ENCODE results near the gene MACROD2.

MACROD2 gene

DNA sequence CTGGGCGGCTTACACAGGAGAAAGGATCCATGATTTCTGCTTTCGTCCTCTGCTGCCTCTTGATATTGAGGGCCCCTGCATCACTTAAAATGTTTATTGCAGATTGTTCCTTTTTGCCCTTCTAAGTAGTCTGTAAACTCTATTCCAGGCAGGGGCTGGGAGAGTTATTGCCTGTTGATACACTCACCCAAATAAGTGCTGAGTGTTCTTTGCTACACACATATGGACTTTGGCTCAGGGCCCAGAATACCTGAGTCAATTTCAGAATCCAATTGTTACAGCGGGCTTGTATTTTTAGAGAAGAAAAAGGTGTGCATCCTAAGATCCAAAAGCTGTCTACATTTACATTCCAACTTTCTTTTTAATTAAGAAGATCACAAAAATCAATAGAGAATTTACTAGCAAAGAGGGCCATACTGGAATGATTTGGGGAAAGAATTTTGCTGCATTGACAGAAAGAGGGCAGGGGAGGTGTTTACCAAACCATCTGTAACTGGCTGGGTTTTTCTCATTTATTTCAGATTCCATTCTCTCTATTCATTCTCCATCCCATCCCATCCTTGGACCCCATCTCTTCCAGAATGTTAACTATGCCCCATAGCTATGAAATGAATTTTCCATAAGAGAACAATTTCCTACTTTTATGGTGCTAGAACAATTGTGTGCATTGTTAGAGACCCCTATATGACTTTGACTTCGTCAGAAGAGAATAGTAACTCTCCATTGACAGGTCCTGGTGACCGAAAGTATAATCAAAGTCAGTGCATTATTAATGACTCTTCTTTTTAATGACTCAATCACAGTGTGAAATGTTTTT is 1302.0 kb downstream of the MACROD2 start:
- no peak overlapping the region for H3K4me3 ChIP-seq (ENCODE audit: low read depth, low read length)
- in situ Hi-C loops (cut with HindIII; ENCODE audit: low sequenced_read_pairs), result no loop called here
- no peak for DNase-seq (ENCODE audit: low read depth)
- TF ChIP-seq, protein P1, sequence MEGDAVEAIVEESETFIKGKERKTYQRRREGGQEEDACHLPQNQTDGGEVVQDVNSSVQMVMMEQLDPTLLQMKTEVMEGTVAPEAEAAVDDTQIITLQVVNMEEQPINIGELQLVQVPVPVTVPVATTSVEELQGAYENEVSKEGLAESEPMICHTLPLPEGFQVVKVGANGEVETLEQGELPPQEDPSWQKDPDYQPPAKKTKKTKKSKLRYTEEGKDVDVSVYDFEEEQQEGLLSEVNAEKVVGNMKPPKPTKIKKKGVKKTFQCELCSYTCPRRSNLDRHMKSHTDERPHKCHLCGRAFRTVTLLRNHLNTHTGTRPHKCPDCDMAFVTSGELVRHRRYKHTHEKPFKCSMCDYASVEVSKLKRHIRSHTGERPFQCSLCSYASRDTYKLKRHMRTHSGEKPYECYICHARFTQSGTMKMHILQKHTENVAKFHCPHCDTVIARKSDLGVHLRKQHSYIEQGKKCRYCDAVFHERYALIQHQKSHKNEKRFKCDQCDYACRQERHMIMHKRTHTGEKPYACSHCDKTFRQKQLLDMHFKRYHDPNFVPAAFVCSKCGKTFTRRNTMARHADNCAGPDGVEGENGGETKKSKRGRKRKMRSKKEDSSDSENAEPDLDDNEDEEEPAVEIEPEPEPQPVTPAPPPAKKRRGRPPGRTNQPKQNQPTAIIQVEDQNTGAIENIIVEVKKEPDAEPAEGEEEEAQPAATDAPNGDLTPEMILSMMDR (IDR thresholded peaks at IDR 0.05; ENCODE audit: low read depth, low read length, missing control alignments), result no peak

GRCh38 chr20:15302075-15302474 is 1306.8 kb downstream of the MACROD2 start:
- no peak for DNase-seq (ENCODE audit: low read depth)
- H3K4me3 ChIP-seq (ENCODE audit: low read depth, low read length), result no peak overlapping the region
- in situ Hi-C loops (cut with HindIII; ENCODE audit: low sequenced_read_pairs), result no loop called here
- TF ChIP-seq, protein P1 (IDR thresholded peaks at IDR 0.05; ENCODE audit: low read depth, low read length, missing control alignments), result no peak

- in situ Hi-C loops (cut with HindIII; ENCODE audit: low sequenced_read_pairs), result no loop called here
- DNase-seq (ENCODE audit: low read depth), result no peak
- H3K4me3 ChIP-seq (ENCODE audit: low read depth, low read length), result no peak overlapping the region
- TF ChIP-seq, protein P1 (IDR thresholded peaks at IDR 0.05; ENCODE audit: low read depth, low read length, missing control alignments), result no peak
Measured at GRCh38 chr20:15310361-15310760, 1315.0 kb downstream of the MACROD2 start.

DNA sequence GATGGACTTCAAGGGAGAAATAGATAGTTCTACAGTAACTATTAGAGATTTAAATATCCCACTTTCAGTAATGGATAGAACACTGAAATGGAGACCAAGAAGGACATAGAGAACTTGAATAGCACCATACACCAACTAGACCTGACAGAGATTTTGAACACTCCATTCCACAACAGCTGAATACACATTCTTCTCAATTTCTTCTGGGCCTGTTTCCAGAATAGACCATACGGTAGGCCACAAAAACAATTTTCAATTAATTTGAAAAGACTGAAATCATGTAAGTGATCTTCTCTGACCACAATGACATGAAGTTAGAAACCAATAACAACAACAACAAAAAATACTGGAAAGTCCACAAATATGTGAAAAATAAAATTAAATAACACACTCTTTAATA is 1321.2 kb downstream of the MACROD2 start:
- TF ChIP-seq, protein P1 (IDR thresholded peaks at IDR 0.05; ENCODE audit: low read depth, low read length, missing control alignments), result no peak
- H3K4me3 ChIP-seq (ENCODE audit: low read depth, low read length), result no peak overlapping the region
- in situ Hi-C loops (cut with HindIII; ENCODE audit: low sequenced_read_pairs), result no loop called here
- DNase-seq (ENCODE audit: low read depth), result no peak

DNA sequence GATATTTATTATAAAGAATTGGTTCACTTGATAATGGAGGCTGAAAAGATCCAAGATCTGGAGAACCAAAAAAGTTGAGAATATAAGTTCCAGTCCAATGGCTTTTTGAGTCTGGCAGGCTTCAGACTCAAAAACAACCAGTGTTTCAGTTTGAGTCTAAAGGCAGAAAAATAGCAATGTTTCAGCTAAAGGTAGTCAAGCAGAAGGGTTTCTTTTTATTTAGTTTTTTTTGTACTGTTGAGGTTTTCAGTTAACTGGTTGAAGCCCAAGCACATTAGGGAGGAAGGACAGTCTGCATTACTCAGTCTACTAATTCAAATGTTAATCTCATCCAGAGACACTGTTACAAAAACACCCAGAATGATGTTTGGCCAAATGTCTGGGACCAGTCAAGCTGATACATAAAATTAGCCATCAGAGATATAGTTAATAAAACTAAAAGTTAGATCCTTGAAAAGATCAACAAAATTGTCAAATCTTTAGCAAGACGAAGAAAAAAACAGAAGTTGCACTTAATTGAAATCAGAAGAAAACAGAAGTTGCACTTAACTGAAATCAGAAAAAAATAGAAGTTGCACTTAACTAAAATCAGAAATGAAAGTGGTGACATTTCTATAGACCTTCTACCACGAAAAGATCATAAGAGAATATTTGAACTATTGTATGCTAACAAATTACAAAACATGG is 1322.4 kb downstream of the MACROD2 start:
- TF ChIP-seq, protein P1 (IDR thresholded peaks at IDR 0.05; ENCODE audit: low read depth, low read length, missing control alignments), result no peak
- no peak for DNase-seq (ENCODE audit: low read depth)
- in situ Hi-C loops (cut with HindIII; ENCODE audit: low sequenced_read_pairs), result no loop called here
- H3K4me3 ChIP-seq (ENCODE audit: low read depth, low read length), result no peak overlapping the region

DNA sequence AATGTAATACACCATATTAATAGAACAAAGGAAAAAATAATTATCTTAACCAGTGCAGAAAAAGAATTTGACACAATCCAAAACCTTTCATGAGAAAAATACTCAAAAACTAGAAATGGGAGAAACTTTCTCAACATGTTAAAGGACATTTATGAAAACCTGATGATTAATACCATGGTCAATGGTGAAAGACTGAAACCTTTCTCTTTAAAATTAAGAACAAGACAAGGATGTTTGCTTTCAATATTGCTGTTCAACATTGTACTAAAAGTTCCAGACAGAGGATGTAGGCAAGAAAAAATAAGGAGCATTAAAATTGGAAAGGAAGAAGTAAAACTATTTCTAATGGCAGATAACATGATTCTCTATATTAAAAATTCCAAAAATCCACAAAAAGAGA is 1323.4 kb downstream of the MACROD2 start:
- H3K4me3 ChIP-seq (ENCODE audit: low read depth, low read length), result no peak overlapping the region
- in situ Hi-C loops (cut with HindIII; ENCODE audit: low sequenced_read_pairs), result no loop called here
- TF ChIP-seq, protein P1 (IDR thresholded peaks at IDR 0.05; ENCODE audit: low read depth, low read length, missing control alignments), result no peak
- no peak for DNase-seq (ENCODE audit: low read depth)

All from astrocyte of the cerebellum (primary cell).